Measurements from ENCODE around the gene DYNC1I1. TPM values are rescaled to one million over a fixed set of nuclear protein-coding genes. Genes with fewer than 3 reads are reported as not detected.

The DYNC1I1 gene
- total RNA-seq, 6 donors from 2014 or later = 0.46 to 3.1 (median 1.7) TPM; not detected in 1

GRCh38 chr7:95907337-95907736 is 135.0 kb downstream of the DYNC1I1 start:
- Histone ChIP-seq H3K9me3 (no peaks in the 10 kb centered on the region), H3K4me1 (no peaks in the 10 kb centered on the region), H3K27ac (no peak overlapping the region), H3K36me3 (no peaks in the 10 kb centered on the region), H3K4me3 (no peak overlapping the region), H3K27me3 (no peaks in the 10 kb centered on the region)
- no peak for DNase-seq
- TF ChIP-seq POLR2A (IDR thresholded peaks at IDR 0.05) (no peak), EP300 (IDR thresholded peaks at IDR 0.05) (no peak), POLR2AphosphoS5 (IDR thresholded peaks at IDR 0.05) (no peak), CTCF (IDR thresholded peaks at IDR 0.05) (no peak)
- WGBS, 2 donors = 78% methylated on average over 5 of the region's 5 CpGs
- ATAC-seq (ENCODE audit: low FRiP score in 2 of 2) = no peak

GRCh38 chr7:95908499-95908898 is 136.1 kb downstream of the DYNC1I1 start:
- H3K4me1 ChIP-seq = no peaks in the 10 kb centered on the region
- H3K9me3 ChIP-seq = no peaks in the 10 kb centered on the region
- H3K4me3 ChIP-seq = no peak overlapping the region
- TF ChIP-seq POLR2AphosphoS5 (IDR thresholded peaks at IDR 0.05) (no peak), CTCF (IDR thresholded peaks at IDR 0.05) (no peak)
- no peaks in the 10 kb centered on the region for H3K36me3 ChIP-seq
- no peaks in the 10 kb centered on the region for H3K27me3 ChIP-seq
- H3K27ac ChIP-seq = no peak overlapping the region
- WGBS, 2 donors = 58 to 62% methylated on average over 4 of the region's 4 CpGs
- ATAC-seq (ENCODE audit: low FRiP score in 2 of 2) = no peak
- no peak for DNase-seq

- DNase-seq (no peak), ATAC-seq (ENCODE audit: low FRiP score in 2 of 2) (no peak)
- H3K4me1 ChIP-seq = no peaks in the 10 kb centered on the region
- H3K36me3 ChIP-seq = no peaks in the 10 kb centered on the region
- H3K27me3 ChIP-seq = no peaks in the 10 kb centered on the region
- no peak overlapping the region for H3K27ac ChIP-seq
- H3K4me3 ChIP-seq = no peak overlapping the region
- H3K9me3 ChIP-seq = no peaks in the 10 kb centered on the region
- TF ChIP-seq EP300 (IDR thresholded peaks at IDR 0.05) (no peak), POLR2AphosphoS5 (IDR thresholded peaks at IDR 0.05) (no peak), CTCF (IDR thresholded peaks at IDR 0.05) (no peak), POLR2A (IDR thresholded peaks at IDR 0.05) (no peak)
Observed at GRCh38 chr7:95910341-95910740, 138.0 kb downstream of the DYNC1I1 start.

GRCh38 chr7:95915731-95916130 is 143.4 kb downstream of the DYNC1I1 start:
- ATAC-seq (ENCODE audit: low FRiP score in 2 of 2) = no peak

More at GRCh38 chr7:95915731-95916130, 143.4 kb downstream of the DYNC1I1 start:
- DNase-seq = no peak
- WGBS, 2 donors = 68 to 77% methylated on average over 3 of the region's 3 CpGs
- no peaks in the 10 kb centered on the region for H3K9me3 ChIP-seq
- H3K4me1 ChIP-seq = peaks cover 0 to 7% (median 1%) of the 10 kb centered on the region in 4 donors
- H3K27me3 ChIP-seq = no peaks in the 10 kb centered on the region
- no peak for TF ChIP-seq POLR2A (IDR thresholded peaks at IDR 0.05)
- no peak for TF ChIP-seq EP300 (IDR thresholded peaks at IDR 0.05)
- TF ChIP-seq CTCF (IDR thresholded peaks at IDR 0.05) = no peak
- TF ChIP-seq POLR2AphosphoS5 (IDR thresholded peaks at IDR 0.05) = no peak
- H3K36me3 ChIP-seq = no peaks in the 10 kb centered on the region
- H3K4me3 ChIP-seq = no peak overlapping the region
- H3K27ac ChIP-seq = no peak overlapping the region

All from upper lobe of left lung (tissue), 6 donors.